ENCODE data around the gene NRL. TPM values are rescaled to one million over a fixed set of nuclear protein-coding genes. Genes with fewer than 3 reads are reported as not detected.

Gene NRL
- total RNA-seq, 1 experiment from 2014 or later, result 2.5 TPM

DNA sequence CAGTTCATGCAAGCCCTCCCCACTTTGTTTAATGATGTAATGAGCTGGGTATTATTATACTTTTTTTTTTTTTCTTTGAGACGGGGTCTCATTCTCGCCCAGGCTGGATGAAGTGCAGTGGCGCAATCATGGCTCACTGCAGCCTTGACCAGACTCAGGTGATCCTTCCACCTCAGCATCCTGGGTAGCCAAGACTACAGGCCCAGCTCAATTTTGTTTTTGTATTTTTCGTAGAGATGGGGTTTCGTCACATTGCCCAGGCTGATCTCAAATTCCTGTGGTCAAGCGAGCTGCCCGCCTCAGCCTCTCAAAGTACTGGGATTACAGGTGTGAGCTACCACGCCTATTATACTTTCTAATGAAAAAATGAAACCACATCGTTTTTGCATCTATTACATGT, 4.7 kb downstream of the NRL start:
- no peaks in the 10 kb centered on the region for H3K79me1 ChIP-seq (ENCODE audit: insufficient read depth, low read depth, low read length, poor library complexity, severe bottlenecking)
- no peak overlapping the region for H3K14ac ChIP-seq (ENCODE audit: insufficient read depth, low read length)
- no peak overlapping the region for H2BK12ac ChIP-seq (ENCODE audit: insufficient read length, low read depth, low read length)
- H2AFZ ChIP-seq (ENCODE audit: low read length), result no peak overlapping the region
- whole genome bisulfite sequencing (ENCODE audit: extremely low coverage, insufficient read length, low lambda C conversion rate), result no CpG with 5 or more reads among the region's 9 CpGs
- no peak overlapping the region for H3K4ac ChIP-seq (ENCODE audit: low read depth, low read length)
- Mint-ChIP-seq H3K27ac (no peak overlapping the region), H3K4me3 (no peak overlapping the region), H3K27me3 (ENCODE audit: low read depth) (peaks cover 2% of the 10 kb centered on the region; the same call in 1 of the 2 replicates), H3K36me3 (ENCODE audit: insufficient read depth in 1 of 3, low read depth in 3 of 3) (peaks cover 2 to 5% (median 2%) of the 10 kb centered on the region in 3 experiments), H3K4me1 (peaks cover 3 to 5% of the 10 kb centered on the region in 2 experiments), H3K9me3 (peaks cover 2% of the 10 kb centered on the region in 2 experiments; a peak in 3 of 5 replicates)
- H3T11ph ChIP-seq (ENCODE audit: low read length), result no peak overlapping the region
- H3K23me2 ChIP-seq (ENCODE audit: insufficient read length, low read depth, low read length, poor library complexity, severe bottlenecking), result peaks cover 9% of the 10 kb centered on the region
- no peak overlapping the region for H3K23ac ChIP-seq (ENCODE audit: insufficient read length, low read depth, low read length)
- H3K79me2 ChIP-seq (ENCODE audit: insufficient read depth, low read length), result no peaks in the 10 kb centered on the region
- no peak overlapping the region for H3K56ac ChIP-seq (ENCODE audit: insufficient read length, low read depth, low read length)
- no peak overlapping the region for H3K4me2 ChIP-seq (ENCODE audit: insufficient read depth, insufficient read length, low read length)
- H3K4me1 ChIP-seq (ENCODE audit: insufficient read depth, low read length), result no peaks in the 10 kb centered on the region
- no peak for TF ChIP-seq CTCF (conservative IDR thresholded peaks at IDR 0.05)
- no peaks in the 10 kb centered on the region for H4K20me1 ChIP-seq (ENCODE audit: control insufficient read depth, insufficient read depth, insufficient read length)
- no peak overlapping the region for H2BK20ac ChIP-seq (ENCODE audit: low read depth, low read length, poor library complexity, severe bottlenecking)
- H2AK5ac ChIP-seq (ENCODE audit: insufficient read length, low read length), result no peak overlapping the region
- H3K9me3 ChIP-seq (ENCODE audit: control insufficient read depth, low read depth, low read length), result no peaks in the 10 kb centered on the region
- no peak overlapping the region for H4K91ac ChIP-seq (ENCODE audit: insufficient read length, low read depth, low read length)
- H3K27ac ChIP-seq (ENCODE audit: insufficient read length, low read depth, low read length), result no peak overlapping the region
- no peak overlapping the region for H2BK120ac ChIP-seq (ENCODE audit: low read depth, low read length, poor library complexity, severe bottlenecking)
- no peak overlapping the region for H4K5ac ChIP-seq (ENCODE audit: insufficient read length, low read depth, low read length)
- no peak overlapping the region for H3K18ac ChIP-seq (ENCODE audit: insufficient read length, low read depth, low read length)
- H3K27me3 ChIP-seq (ENCODE audit: insufficient read depth, low read length), result no peaks in the 10 kb centered on the region
- no peak overlapping the region for H2BK15ac ChIP-seq (ENCODE audit: low read depth, low read length)
- no peak overlapping the region for H2BK5ac ChIP-seq (ENCODE audit: insufficient read length, low read length)
- no peak overlapping the region for H4K8ac ChIP-seq (replicated peaks; ENCODE audit: insufficient read length, low read depth, low read length)
- H3K9ac ChIP-seq (ENCODE audit: extremely low read depth, insufficient read length, low read length), result no peak overlapping the region
- no peak for DNase-seq

Measured in H9 (cell line).